GM19468 (cell line): ENCODE measurements around the gene ANXA2R.
"Not testable (repeated sequence)": the region's sequence is repeated elsewhere in the genome, so short reads cannot be mapped to it uniquely, and the experiment has no call there.

Experiments
- ATAC-seq: cut with Tn5 transposase; IDR thresholded peaks from one replicate; pipeline ENCODE4 v1.9.1; 2021; ENCODE audit warnings: mild to moderate bottlenecking, moderate library complexity, moderate number of reproducible peaks; ENCODE audit not compliant: unreplicated experiment; ENCODE audit errors: extremely low read depth

ANXA2R gene

GRCh38 chr5:43036856-43037635, 3.1 kb downstream of the ANXA2R start:
- no peak for ATAC-seq

DNA sequence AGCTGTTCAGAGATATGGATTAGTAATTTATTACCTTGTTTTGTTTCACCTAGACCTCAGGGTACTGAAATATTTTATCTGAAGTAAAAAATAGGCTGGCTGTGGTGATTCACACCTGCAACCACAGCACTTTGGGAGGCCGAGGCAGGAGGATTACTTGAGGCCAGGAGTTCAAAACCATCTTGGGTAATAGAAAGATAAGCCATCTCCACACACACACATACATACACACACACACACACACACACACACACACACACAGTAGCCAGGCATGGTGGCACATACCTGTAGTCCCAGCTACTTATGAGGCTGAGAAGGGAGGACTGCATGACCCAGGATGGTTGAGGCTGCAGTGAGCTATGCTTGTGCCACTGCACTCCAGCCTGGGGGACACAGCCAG, 3.7 kb downstream of the ANXA2R start:
- ATAC-seq, result no peak

DNA sequence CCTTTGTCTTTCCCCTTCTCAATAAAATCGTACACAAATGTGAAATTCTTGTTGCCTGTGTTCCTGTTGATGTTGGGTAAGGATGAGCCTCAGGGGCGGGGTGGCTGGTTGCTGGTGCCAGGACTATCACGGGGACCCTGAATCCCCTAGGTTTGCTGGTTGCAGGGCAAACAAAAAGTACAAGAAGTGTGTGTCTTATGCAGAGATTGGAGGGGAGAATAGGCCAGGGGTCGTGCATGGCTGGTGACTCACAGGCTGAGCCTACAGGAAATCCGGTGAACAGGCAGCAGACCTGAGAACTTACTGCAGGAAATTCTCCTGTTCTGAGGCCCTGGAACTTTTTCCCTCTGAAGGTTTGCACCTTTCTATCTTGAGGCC, 5.5 kb downstream of the ANXA2R start:
- no peak for ATAC-seq

- ATAC-seq, result no peak
Measured at GRCh38 chr5:43033841-43034590, 6.1 kb downstream of the ANXA2R start.

GRCh38 chr5:43027054-43027785, 12.9 kb downstream of the ANXA2R start:
- ATAC-seq, result no peak

DNA sequence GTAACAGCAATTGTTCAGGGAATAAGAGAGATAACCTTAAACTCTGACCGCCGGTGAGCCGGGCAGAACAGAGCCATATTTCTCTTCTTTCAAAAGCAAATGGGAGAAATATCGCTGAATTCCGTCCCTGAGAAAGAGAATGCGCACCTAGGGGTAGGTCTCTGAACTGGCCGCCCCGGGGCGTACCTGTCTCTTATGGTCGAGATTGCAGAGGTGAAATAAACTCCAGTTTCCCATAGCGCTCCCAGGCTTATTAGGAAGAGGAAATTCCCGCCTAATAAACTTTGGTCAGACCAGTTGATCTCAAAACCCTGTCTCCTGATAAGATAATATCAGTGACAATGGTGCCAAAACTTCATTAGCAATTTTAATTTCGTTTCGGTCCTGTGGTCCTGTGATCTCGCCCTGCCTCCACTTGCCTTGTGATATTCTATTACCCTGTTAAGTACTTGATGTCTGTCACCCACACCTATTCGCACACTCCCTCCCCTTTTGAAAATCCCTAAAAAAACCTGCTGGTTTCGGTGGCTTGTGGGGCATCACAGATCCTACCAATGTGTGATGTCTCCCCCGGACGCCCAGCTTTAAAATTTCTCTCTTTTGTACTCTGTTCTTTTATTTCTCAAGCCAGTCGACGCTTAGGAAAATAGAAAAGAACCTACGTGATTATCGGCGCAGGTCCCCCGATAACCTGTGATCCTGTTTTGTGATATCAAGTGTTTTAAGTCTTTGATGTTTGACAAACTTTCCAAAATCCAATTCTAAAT, 14.8 kb downstream of the ANXA2R start:
- not testable (repeated sequence) for ATAC-seq

GRCh38 chr5:43024217-43024616, 15.9 kb downstream of the ANXA2R start:
- no peak for ATAC-seq

DNA sequence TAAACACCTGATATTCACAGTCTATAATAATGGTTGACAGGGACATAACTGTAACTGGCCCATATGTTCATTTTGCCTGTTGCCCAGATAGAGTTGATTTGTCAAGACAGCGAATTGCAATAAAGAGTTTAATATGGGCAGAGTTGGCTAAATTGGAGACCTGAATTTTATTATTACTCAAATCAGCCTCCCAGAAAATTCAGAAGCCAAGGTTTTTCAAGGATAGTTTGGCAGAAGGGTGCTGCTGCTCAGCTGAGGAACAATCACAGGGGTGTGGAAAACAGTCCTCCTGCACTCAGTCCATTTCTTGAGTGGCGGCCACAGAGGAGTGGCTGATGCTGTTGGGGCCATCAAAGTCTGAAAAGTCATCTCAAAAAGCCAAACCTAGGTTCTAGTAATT, 19.0 kb downstream of the ANXA2R start:
- ATAC-seq, result no peak

DNA sequence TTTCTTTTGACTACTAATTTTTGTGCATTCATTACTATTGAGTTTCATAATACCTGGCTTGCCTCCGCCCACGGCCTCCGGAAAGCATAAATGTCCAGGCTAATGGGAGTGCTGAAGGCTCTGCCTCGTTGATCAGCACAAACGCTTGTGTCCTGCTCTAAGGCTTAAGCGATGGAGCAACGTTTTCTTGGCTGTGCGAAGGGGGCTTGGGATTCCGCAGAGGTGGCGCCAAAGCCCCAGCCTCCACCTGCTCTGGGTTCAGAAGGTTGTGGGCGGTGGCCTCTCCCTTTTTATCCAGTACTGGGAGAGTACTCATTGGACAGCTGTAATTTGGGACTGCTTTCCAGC, 19.7 kb downstream of the ANXA2R start:
- peak; percentile 7 for ATAC-seq

DNA sequence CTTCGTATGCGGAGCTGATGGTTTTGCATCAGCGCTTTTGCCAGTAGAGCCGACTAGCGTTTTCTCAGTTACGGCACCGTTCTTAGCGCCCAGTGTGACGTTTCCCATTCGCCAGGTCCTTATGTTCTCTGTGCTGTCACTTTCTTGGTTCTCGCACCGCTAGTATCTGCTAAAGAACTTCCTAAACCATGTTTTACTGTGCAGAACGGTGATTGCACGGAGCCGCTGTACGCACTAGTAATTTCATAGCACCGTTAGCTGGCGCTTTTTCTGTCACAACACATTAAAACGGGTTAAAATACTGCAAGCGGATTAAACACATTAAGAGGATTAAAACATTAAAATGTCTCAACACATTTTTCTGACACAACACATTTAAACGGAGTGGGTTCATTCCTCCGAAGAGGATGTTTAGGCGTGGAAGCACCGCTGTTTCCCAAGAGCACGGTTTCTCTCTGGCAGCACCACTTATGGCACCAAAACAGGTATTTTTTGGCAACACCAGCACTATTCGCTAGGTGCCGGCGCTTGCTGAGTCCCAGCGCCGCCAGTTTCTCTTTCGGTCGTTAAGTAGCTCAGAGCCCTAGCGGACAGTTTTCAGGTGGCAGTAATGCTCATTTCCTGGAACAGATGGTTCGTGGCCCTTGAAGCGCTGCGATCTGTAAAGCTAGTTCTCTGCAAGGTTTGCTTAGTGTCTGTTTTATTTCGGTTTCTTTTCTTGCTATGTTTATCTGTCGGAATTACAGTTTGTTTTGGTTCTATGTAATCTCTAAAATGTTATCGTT, 20.3 kb downstream of the ANXA2R start:
- peak; percentile 78 for ATAC-seq

DNA sequence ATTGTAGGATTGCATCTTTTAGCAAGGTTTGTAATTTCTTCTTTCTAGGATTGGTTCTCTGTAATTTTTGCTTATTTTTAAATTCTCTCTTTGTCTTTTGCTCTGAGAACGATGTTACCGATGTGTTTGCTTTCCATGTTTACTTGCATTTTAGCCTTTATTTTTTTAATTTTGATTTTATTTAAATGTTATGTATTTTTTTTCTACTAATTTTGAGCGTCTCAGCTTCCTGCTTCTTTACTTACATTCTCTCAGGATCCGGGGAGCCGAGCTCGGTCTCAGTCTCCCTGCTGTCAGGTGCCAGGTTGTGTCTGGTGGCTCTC, 20.9 kb downstream of the ANXA2R start:
- ATAC-seq, result no peak

- ATAC-seq, result no peak
Measured at GRCh38 chr5:43017428-43017815, 22.7 kb downstream of the ANXA2R start.

GRCh38 chr5:43016217-43016779, 23.8 kb downstream of the ANXA2R start:
- no peak for ATAC-seq

GRCh38 chr5:43014522-43014921, 25.6 kb downstream of the ANXA2R start:
- ATAC-seq, result no peak

- no peak for ATAC-seq
Measured at GRCh38 chr5:43010935-43011315, 29.2 kb downstream of the ANXA2R start.

DNA sequence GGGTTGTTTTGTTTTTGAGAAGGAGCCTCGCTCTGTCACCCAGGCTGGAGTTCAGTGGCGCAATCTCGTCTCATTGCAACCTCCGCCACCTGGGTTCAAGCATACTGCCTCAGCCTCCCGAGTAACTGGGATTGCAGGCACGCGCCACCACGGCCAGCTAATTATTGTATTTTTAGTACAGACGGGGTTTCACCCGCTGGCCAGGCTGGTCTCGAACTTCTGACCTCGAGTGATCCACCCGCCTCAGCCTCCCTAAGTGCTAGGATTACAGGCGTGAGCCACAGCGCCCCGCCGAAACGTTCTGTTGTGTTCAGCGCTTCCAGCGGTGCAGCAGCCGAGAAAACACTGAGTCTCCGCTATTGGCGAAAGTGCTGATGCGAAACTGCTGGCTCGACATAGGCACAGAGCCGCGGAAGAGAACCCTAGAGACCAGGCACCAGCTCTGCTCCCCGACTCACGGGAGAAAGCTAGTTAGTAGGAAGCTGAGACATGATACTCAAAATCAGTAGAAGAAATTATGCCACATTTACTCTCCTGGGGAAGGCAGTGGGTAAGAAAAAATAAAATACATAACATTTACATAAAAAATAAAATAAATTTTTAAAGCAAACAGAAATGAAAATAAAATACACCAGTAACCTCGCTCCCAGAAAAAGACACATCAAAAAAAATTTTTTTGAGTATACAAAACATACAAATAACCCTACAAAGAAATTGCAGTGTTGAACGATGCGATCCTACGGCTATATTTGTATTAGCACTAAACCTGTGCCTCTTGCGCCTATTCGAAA, 31.6 kb downstream of the ANXA2R start:
- no peak for ATAC-seq

- ATAC-seq, result peak; percentile 33
Measured at GRCh38 chr5:43007911-43008362, 32.2 kb downstream of the ANXA2R start.

- no peak for ATAC-seq
Measured at GRCh38 chr5:43007246-43007910, 32.7 kb downstream of the ANXA2R start.
